NK-92 treated with Interleukin-12 subunit alpha and Interleukin-12 subunit beta, amount 100 ng/mL, for 24 hours (cell line): ENCODE data around the gene NCKAP1.
"Not testable (repeated sequence)": the region's sequence is repeated elsewhere in the genome, so short reads cannot be mapped to it uniquely, and the experiment has no call there.

ENCODE experiments used
- DNase-seq: peaks from one replicate; lab custom pipeline; 2025; lab: John Stamatoyannopoulos, UW

NCKAP1 gene

DNA sequence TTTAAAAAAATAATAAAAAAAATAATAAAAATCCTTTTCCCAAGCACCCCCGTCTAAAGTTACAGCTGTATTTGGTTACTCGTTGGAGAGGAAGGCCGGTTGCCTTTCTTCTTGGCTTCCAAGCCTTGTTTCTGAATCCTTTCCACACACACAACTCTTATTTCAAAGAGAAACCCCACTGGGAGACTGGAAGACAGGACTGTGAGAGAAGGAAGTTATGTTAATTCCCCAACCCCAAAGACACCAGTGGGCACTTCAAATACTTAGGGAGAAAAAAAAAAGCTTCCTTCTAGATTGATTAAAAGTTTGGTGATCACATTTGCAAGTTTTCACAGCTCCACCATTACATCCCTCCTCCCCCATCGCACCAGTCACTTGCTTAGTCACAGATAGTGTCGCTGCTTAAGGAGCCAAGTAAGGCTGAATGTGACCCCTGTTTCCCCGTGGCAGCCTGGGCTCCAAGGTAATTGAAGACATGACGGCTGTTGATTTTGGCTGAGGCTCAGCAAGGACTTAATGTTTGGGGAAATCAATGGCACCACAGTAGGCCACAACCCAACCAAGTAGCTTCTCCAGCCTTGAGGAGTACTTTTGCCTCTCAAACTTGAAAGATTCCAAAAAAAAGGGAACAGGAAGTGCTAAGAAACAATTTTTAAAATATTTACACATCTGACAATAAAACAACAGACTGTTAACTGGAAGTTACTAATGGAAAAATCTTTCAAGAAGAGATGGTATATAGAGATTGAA is 131.0 kb downstream of the NCKAP1 start:
- no peak for DNase-seq

DNA sequence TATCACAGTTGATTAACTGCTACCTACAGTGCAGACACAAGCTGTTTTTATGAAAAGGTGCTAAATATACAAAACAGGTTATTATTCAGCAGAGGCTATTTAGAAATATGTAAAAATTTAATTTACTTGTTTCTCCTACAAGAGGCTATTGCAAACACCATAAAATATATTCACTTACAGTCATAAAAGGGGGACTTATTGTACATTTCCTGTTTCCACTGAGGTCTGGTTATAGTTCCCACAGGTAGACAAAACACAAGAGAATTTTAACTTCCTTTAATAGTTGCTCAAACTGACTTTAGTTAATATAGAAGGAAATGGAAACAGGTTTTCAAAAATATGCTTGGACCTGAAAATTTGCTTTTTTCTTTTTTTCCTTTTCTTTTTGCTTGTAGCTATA is 131.8 kb downstream of the NCKAP1 start:
- no peak for DNase-seq

DNA sequence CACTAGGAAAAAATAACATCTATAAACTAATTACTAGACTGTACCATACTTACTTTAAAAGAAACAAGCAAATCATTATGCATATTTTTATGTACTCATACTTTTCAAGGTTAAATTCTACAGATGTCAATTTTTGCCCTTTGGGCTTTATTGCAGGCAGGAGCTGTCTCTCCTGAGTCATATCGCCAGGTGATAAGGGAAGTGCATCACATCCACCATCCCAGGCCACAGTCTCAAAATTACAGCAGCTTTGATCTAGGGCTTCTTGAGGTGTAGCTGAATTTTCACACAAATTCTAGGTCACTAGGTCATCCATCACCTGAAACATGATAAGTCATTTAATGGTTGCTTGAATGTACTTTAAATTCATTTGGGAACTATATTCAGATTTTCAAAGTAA is 133.4 kb downstream of the NCKAP1 start:
- DNase-seq: no peak

DNA sequence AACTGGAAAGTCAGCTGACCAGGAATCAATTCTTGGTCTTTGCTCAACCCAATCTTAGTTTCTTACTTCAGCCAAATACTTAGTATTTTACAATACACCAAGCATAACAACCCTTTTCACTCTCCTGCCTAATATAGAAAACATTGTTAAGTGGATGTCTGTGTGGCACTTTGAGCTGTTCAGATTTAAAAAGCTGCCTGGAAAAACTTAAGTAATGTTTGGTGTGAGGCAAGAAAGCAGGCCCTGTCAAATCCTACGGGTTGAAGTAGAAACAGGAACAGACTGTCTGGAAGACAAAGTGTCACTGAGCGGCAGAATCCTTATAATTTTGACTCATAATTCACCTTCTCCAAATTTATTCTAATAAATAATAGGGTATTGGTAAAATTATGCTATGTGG is 134.7 kb downstream of the NCKAP1 start:
- DNase-seq: no peak

DNA sequence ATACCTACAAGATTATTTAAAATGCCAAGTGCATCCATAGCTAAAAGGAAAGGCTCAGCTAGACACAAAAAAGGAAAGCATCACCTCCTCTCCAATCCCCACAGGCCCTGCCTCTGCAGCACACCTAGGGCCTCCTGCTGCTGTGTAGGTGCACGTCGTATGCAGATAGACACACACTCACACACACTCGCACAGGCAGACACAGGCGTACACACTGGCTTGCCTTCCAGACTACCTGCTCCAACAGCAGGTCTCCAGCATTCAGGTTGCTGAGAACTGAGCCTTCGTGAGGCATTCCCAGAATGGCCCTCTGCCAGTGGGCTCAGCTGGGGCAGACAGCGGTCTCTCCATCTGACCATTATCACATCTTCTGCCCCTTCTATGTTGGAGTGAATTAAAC is 136.5 kb downstream of the NCKAP1 start:
- no peak for DNase-seq

DNA sequence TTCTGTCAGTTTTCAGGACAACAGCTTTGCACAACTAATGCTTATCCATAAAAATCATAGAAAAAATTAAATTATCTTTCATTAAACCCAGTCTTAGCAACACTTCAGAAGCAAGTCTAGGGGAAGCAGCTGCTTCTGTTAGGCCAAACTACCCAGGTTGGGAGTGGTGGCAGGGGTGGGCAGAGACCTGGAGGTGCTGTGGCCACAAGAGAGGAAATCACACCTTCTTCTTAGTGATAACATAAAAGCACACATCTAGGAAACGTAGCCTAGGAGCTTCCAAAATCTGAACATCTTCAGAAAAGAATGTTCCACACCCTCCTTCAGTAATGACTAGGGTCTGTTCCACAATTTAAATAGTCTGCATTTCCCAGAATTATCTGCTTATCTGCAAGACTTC is 139.5 kb downstream of the NCKAP1 start:
- no peak for DNase-seq

DNA sequence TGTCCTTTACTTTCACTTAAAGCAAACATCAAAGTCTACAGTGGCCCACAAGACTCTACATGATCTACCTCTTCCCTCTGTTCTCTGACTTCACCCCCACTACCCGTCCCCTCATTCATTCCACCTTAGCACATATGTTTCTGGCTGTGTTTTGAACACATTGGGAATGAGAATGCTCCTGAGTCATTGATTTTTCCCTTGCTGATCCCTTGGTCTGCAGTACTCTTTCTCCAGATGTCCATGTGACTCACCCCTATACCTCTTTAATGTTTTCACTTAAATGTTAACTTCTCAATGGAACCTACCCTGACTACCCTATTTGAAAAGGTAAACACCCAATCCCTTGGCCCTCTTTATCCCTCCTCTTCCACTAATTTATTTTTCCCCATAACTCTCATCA is 141.1 kb downstream of the NCKAP1 start:
- no peak for DNase-seq

DNA sequence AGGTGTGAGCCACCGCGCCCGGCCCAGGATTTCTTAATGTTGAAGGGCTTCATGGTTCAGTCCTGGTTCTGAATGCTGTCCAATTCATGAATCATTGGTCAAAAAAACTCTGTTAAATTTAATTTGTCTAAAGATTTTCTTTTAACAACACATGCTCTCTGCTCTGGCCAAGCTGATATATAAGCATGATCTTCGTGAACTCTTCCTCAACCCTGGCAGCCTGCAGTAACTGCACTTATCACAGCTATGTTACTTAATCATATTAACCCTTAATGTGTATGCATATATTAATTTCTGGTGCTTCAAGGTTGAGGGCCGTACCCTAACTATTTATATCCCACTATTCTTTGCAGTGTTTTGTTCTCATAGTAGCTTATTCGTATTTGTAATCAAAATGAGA is 142.5 kb downstream of the NCKAP1 start:
- DNase-seq: no peak

DNA sequence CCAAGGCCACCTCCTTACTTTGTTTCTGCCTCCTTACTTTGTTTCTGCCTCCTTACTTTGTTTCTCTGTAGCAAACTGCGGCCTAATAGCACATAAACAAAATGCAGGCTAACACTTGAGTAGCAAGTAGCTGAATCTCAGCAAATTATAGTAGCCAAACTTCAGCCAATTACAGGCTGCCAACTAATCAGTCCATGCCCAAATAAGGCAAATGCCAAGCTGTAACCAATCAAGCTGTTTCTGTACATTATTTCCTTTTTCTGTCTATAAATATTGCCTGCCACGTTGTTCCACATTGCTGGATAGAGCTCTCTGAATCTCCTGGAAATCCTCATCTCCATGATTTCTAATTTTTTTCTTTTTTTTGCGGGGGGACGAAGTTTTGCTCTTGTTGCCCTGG is 143.1 kb downstream of the NCKAP1 start:
- no peak for DNase-seq

DNA sequence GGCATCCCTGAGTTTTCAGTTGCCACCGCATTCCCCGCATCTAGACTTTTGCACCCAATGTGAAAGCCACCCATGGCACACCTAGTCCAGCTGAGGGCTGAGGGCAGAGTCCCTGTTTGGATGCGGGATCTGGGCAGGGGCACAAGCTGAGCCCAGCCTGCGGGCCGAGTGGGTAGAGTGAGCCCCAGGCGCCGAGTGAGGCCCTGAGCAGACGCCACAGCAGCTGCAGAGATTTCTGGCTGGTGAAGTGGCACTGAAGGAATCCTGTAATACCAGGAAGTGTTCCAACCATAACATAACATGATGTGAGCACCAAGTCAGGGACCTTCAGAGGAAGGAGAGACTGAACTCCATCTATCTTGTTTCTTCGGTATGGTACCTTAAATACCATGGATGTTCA is 144.1 kb downstream of the NCKAP1 start:
- no peak for DNase-seq

DNA sequence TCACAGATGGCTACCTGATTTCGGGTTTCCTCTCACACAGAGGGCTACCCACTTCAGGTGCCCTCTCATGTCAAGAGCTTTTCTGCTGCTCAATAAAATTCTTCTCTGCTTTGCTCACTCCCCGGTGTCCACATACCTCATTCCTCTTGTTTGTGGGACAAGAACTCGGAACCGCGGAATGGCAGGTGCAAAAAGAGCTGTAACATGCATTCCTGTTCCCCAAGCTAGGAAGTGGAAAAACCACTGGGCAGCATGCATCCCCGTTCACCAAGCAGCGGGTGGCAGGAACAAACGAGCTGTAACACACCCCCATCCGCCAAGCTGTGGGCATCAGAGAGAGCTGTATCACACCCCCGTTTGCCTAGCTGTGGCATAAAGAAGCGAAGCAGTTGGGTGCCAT is 144.6 kb downstream of the NCKAP1 start:
- no peak for DNase-seq

DNA sequence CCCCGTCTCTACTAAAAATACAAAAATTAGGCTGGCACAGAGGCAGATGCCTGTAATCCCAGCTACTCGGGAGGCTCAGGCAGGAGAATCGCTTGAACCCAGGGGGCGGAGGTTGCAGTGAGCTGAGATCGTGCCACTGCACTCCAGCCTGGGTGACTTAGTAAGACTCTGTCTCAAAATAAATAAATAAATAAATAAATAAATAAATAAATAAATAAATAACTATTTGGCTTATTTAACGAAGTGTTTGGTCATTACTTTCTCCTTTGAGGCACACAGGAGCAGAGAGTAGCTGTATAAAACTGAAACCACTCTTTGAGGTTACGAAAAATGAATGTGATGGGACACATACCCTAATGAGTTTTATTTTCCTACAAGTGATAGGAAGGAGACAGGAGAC is 145.2 kb downstream of the NCKAP1 start:
- DNase-seq: not testable (repeated sequence)

DNA sequence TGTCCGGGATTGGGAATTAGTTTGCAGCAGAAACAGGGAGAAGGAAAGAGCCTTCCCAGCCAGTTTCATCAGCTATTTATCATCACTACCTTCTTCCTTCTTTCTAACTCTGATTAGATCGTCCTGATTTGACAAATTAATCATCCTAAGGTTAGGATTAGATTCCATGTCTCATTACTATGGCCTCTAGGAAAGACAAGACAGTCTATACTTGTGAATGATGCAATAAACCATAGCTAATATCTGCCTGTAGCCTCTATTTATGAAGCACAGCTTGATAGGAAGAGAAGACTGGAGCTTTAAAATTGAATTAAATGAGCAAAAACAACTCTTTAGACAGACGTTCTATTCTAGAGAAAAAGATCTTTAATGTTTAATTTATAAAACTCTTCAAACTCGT is 146.6 kb downstream of the NCKAP1 start:
- DNase-seq: no peak

DNA sequence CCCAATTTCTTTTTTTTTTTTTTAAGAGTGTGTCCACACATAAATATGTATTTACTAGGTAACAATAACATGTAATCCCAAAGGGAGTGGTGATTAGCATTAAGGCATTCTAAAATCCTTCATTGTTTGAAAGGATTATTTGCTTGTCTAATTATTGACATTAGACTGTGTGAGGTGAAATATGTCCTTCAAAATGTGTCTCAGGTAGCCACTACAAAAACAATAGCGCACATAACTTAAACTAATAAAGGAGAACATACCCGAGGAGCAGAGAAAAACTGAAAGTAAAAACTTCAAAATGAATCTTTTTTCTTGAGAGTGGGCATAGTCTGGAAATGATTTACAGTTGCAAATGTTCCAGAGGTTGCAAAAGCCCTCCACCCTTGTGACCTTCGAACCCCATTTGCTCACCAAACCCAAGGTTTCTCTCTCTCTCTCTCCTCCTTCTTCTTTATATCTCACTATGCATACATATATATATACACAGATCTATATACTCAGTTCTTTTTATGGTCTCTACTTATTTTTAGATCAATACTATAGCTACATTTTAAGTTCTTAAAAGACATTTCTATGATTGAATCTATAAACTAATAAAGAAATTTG is 147.4 kb downstream of the NCKAP1 start:
- DNase-seq: no peak

DNA sequence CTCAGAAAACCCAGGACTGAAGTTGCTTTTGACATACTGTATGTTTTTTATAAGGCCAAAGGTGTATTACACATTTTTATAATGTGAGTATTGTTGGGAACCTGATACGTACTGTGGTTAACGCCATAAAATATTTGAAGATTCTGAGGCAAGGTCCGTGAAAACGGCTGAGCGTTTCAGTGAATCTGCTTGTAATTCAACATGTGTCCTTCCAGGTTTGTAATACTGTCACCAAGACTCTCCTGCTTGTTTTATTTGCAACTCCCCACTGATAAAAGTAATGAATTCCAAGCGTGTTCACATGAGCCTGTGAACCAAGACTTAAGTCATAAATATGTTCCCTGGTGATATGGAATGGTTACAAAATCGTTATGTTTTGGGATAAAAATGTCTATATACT is 148.0 kb downstream of the NCKAP1 start:
- DNase-seq: no peak

DNA sequence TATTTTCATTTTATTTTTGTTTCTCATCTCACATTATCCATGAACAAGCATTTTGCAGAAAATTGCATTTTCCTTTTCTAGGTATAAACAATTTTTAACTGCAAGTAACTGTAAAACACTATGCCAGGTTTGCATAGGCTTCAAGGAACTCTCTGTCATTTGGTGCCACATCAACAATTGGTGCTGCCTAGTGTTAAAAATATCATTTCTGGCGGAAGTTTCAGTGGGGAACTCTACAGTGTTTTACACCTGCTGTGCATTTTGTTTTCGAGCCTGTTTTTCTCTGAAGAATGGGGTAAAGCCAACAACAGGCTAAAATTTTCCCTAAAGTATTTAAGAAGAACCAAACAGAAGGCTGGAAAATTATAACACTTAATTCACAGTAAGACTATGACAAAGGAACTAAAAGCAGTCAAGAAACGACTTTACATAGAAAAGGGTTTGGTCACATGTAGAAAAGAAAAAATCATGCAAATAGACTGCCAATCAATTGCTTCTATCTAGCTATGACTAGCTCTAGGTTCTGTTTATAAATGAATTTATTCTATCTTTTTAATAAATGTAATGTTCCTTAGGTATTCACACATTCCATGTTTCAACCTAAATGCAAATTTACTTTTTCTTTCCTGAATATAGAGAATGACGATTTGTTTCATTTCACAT is 150.4 kb downstream of the NCKAP1 start:
- no peak for DNase-seq

DNA sequence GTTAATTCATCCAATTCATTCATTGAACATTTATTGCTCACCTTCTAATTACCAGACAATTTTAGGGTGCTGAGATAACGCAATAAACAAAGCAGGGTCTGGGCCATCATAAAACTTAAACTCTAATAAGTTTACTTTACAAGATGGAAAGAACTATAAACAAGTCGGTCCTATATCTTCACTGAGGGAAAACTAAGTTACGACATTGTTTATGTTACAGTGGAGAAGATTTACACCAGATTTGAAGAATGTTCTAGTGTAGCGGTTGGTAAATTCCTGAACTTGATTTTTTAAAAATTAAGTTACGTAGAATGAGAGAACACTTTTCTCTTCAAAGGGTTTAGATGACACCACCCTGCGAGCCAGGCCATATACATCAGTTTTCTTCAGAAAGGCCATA is 151.2 kb downstream of the NCKAP1 start:
- no peak for DNase-seq

DNA sequence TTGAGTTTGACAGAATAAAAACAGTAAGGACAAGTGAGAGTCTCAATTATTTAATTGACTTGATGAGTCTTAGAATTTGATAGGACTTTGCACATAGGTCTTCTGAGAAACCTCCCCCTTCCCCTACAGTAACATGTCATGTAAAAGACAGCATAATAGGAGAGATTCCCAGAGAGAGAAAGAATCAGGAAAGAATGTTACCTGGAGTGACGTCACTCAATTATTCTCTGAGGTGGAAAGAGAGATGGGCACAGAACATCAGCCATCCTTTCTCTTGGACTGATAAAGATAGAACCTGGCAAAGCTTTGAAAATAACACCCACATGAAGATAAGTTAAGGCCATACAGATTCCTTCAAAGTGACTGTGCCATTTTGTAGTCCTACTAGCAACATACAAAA is 152.5 kb downstream of the NCKAP1 start:
- no peak for DNase-seq

DNA sequence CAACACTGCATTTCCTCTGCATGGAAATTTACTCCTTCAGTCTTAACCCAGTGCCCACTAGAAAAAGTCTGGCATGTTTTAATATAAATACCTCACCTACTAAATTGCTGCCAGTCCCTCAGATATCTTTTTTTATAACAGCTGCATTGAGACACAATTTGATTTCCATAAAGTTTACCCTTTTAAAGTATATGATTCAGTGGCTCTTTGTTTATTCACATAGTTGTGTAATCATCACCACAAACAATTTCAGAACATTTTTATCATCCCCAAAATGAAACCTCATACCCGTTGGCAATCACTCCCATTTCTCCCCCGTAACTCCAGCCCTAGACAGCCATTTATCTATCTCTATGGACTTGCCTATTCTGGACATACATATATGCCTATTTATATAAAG is 154.8 kb downstream of the NCKAP1 start:
- DNase-seq: no peak

DNA sequence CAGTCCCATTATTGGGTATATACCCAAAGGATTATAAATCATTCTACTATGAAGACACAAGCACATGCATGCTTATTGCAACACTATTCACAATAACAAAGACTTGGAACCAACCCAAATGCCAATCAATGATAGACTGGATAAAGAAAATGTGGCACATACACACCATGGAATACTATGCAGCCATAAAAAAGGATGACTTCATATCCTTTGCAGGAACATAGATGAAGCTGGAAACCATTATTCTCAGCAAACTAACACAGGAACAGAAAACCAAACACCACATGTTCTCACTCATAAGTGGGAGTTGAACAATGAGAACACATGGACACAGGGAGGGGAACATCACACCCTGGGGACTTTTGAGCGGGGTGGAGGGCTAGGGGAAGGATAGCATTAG is 158.2 kb downstream of the NCKAP1 start:
- not testable (repeated sequence) for DNase-seq

DNA sequence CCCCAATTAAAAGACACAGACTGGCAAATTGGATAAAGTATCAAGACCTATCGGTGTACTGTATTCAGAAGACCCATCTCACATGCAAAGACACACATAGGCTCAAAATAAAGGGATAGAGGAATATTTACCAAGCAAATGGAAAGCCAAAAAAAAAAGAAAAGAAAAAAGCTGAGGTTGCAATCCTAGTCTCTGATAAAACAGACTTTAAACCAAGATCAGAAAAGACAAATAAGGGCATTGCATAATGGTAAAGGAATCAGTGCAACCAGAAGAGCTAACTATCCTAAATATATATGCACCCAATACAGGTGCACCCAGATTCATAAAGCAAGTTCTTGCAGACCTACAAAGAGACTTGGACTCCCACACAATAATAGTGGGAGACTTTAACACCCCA is 161.6 kb downstream of the NCKAP1 start:
- not testable (repeated sequence) for DNase-seq

DNA sequence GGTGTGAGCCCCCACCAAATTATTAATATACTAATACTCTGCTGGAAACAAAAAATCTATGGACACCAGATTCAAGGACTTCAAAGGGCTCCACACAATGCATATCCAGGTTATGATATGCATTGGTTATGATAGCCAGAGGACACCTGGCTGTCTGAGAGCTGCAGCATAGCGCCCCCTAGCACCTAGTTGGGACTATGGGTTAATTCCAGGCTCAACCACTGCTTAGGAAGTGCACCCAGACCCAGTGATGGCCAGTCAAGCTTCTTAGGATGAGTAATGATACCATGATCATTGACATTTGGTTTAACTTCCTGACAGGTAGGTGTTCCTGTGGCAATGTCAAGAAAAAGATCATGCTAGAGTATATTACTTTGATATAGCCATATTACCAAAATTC is 168.0 kb downstream of the NCKAP1 start:
- DNase-seq: no peak

DNA sequence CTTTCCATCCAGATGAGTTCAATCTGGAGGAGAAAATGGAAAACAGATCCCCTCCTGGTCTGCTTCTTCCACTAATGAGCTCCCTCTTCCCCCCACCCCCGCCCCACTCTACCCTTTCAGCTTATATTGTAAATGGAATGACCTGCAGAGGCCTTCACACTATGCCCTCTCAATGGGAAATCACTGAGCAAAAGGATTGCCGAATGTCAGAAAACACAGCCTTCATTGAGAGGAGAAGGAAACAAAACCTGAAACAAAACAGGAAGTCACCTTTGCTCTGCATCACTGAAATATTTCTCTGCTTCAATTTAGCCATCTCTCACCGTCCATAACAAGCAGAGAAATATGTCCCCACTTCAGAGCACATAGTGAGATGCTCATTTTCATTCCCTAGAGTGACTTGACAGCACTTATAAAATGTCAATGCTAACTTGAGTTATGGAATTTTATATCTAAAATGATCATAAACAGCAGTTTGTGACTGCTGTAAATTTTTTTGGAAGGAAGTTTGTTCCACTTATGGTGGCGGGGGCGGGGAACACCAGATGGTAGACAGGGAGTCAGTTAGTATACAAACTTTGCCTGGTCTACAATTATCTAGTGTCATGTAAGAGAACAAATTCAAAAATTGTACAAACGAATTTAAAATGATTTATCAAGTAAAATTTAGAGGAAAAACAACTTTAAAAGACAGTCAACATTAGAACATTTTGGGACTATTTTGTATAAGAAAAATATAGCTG is 170.0 kb downstream of the NCKAP1 start:
- no peak for DNase-seq
